Esophagus muscularis mucosa (tissue), 3 donors: ENCODE results near the gene ADGRV1.

Source experiments
- CTCF ChIP-seq, 3 experiments: fragments of 200-600 bp in 2 of 3; fragments of 450-650 bp in 1 of 3; sonication (generic) in 2 of 3; IDR thresholded peaks; one replicate each; pipeline ENCODE4 v1.5.1; 2017 to 2019; ENCODE audit warnings: antibody characterized with exemption in 3 of 3, mild to moderate bottlenecking in 2 of 3, moderate library complexity in 1 of 3
- POLR2A ChIP-seq: fragments of 450-650 bp; IDR thresholded peaks from one replicate; pipeline ENCODE4 v1.6.1; 2017; ENCODE audit warnings: antibody characterized with exemption, moderate library complexity, mild to moderate bottlenecking, low read depth
- POLR2AphosphoS5 ChIP-seq, 2 donors: sonication (generic); formaldehyde crosslinking; IDR thresholded peaks; one replicate each; pipeline ENCODE4 v1.6.1; 2017; ENCODE audit warnings: antibody characterized with exemption in 2 of 2

DNA sequence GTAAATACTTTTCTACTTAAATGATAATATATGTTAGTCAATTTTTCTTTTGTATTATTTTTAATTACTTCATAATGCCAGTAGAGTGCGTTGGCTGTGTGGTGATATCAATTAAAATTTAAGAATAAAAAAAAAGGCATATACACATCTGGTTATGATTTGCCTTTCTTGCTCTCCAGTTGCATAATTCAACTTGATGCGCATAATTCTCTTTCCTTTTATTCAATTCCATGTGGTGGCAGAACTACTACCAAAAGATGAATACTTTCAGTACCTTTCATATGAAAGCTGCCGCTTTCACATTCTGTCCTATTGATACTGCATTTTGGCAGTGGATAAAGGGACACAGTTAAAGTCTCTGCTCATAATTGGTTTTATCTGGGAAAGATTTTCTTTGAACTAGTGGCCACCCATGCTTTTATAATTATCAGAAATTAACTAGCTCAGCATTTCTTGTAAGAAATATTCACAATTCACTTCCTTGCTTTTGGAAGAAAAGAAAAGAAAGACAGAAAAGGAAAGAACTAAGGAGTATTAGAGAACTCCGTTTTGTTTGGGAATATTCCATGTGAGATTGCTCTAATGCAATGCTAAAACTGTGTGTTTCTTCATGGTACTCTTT is 12.3 kb upstream of the ADGRV1 start:
- TF ChIP-seq CTCF (IDR thresholded peaks at IDR 0.05) (no peak), POLR2AphosphoS5 (IDR thresholded peaks at IDR 0.05) (no peak), POLR2A (no peak)
